OCI-LY7 (cell line): ENCODE results near the gene CD79A. TPM values are rescaled to one million over a fixed set of nuclear protein-coding genes. Genes with fewer than 3 reads are reported as not detected.

ENCODE experiments used
- BruUV-seq: library from RNA; stranded (reverse); fragments of 400-500 nt; replicated peaks from 2 replicates; lab custom pipeline; 2021; lab: Mats Ljungman, UMichigan
- CTCF ChIA-PET: fragments of 300-600 bp; sonication (Branson Sonifier 250); formaldehyde crosslinking; loops from one replicate; lab custom pipeline; 2022; ENCODE audit warnings: antibody characterized with exemption; ENCODE audit not compliant: unreplicated experiment; lab: Charles Lee
- POLR2A ChIA-PET: fragments of 300-600 bp; sonication (Branson Sonifier 250); formaldehyde crosslinking; loops from one replicate; lab custom pipeline; 2022; ENCODE audit warnings: antibody characterized with exemption; lab: Charles Lee
- DNase-seq: peaks from one replicate; pipeline ENCODE4 v3.0.0-alpha.2; 2015; ENCODE audit warnings: low spot score
- H2AFZ ChIP-seq: fragments of 200-600 bp; sonication (generic), shearing (Covaris generic); 2 replicates; pipeline ENCODE4 v1.6.1; 2014; ENCODE audit warnings: mild to moderate bottlenecking, antibody characterized with exemption, low read length, moderate library complexity
- H3K27ac ChIP-seq: fragments of 200-600 bp; sonication (generic); 2 replicates; pipeline ENCODE4 v1.5.1; 2014; ENCODE audit warnings: mixed run types, low read depth, mild to moderate bottlenecking, moderate library complexity, low read length, inconsistent platforms; ENCODE audit not compliant: poor library complexity, severe bottlenecking
- H3K36me3 ChIP-seq: fragments of 200-600 bp; sonication (generic); 2 replicates; pipeline ENCODE4 v1.6.1; 2014; ENCODE audit warnings: mild to moderate bottlenecking, antibody characterized with exemption, low read length, moderate library complexity, mixed read lengths; ENCODE audit not compliant: insufficient read depth
- H3K4me1 ChIP-seq: fragments of 200-600 bp; sonication (generic); 2 replicates; pipeline ENCODE4 v1.5.1; 2014; ENCODE audit warnings: mild to moderate bottlenecking, low read length; ENCODE audit not compliant: insufficient read depth, poor library complexity, severe bottlenecking
- H3K4me2 ChIP-seq: fragments of 200-600 bp; sonication (generic); 2 replicates; pipeline ENCODE4 v1.6.1; 2014; ENCODE audit warnings: mild to moderate bottlenecking, low read length
- H3K4me3 ChIP-seq: fragments of 200-600 bp; sonication (generic); 2 replicates; pipeline ENCODE4 v1.5.1; 2014; ENCODE audit warnings: mild to moderate bottlenecking, low read depth, low read length; ENCODE audit not compliant: poor library complexity, severe bottlenecking
- H3K79me2 ChIP-seq: fragments of 200-600 bp; sonication (generic); 2 replicates; pipeline ENCODE4 v1.6.1; 2016; ENCODE audit warnings: low read depth, mild to moderate bottlenecking, low read length, moderate library complexity, mixed read lengths; ENCODE audit not compliant: insufficient read depth
- H3K9me2 ChIP-seq: fragments of 200-600 bp; sonication (generic); 2 replicates; pipeline ENCODE4 v1.6.1; 2016; ENCODE audit warnings: mild to moderate bottlenecking, low read length, mixed read lengths; ENCODE audit not compliant: insufficient read depth
- H3K9me3 ChIP-seq: fragments of 200-600 bp; sonication (generic); 2 replicates; pipeline ENCODE4 v1.6.1; 2014; ENCODE audit warnings: mild to moderate bottlenecking, mixed run types, low read length, mixed read lengths
- H4K20me1 ChIP-seq: fragments of 200-600 bp; sonication (generic); 2 replicates; pipeline ENCODE4 v1.6.1; 2014; ENCODE audit warnings: mild to moderate bottlenecking, antibody characterized with exemption, low read length, moderate library complexity, mixed read lengths; ENCODE audit not compliant: insufficient read depth
- EZH2phosphoT487 ChIP-seq: fragments of 200-600 bp; sonication (generic); IDR thresholded peaks from 2 replicates; pipeline ENCODE4 v1.6.1; 2018; ENCODE audit warnings: low read depth, borderline replicate concordance, mild to moderate bottlenecking, mixed run types, antibody characterized with exemption, low read length, moderate library complexity, mixed read lengths
- intact Hi-C: fragments of 100-400 bp; cut with micrococcal nuclease; formaldehyde crosslinking; loops from one replicate; pipeline ENCODE4 v1.10.0; 2022; ENCODE audit not compliant: unreplicated experiment
- total RNA-seq, 2 experiments: library from RNA; depleted of rRNA in 1 of 2; stranded (reverse); fragments of >200 nt in 1 of 2; shearing (Covaris generic) in 1 of 2; gene quantifications; 2 replicates each; pipeline ENCODE4 v1.2.3, GENCODE V29; 2014 to 2022
- TF ChIP-seq, protein P1 (sequence below): fragments of 200-600 bp; sonication (generic); conservative IDR thresholded peaks from 2 replicates; pipeline ENCODE4 v1.5.1; 2014; ENCODE audit warnings: mild to moderate bottlenecking, antibody characterized with exemption, low read length, moderate library complexity, mixed read lengths

Gene CD79A
- total RNA-seq, 2 experiments from 2014 or later: 1,094 to 1,195 TPM

DNA sequence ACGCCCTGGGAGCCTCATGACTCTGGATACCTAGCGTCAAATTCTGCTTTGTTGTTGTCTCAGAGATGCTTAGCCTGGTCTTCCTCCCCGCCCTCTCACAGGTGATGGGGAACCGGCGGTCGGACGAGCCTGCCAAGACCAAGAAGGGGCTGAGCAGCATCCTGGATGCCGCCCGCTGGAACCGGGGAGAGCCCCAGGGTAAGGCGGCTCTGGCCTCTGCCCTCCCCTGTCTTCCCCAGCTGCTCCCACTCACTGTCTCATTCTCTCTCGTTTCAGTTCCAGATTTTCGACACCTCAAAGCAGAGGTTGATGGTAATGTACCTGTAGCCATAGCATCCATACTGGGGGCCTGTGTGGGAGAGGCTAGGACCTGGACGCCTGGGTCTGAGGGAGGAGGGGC lies 17.3 kb downstream of the CD79A start:
- no peaks in the 10 kb centered on the region for H3K79me2 ChIP-seq
- H2AFZ ChIP-seq: no peak overlapping the region
- peak overlapping the region; percentile 6 for H3K27ac ChIP-seq
- ChIA-PET CTCF (no interaction called here), POLR2A (interaction anchor here (0.5 kb wide), 1 partner anchor 1709 kb away, joined by 3 read pairs; no protein-coding TSS in a partner anchor)
- H3K9me3 ChIP-seq: no peaks in the 10 kb centered on the region
- H3K36me3 ChIP-seq: peaks cover 88% of the 10 kb centered on the region
- no peak overlapping the region for H3K4me2 ChIP-seq
- no TSS peak for BruUV-seq
- no peak for DNase-seq
- H3K9me2 ChIP-seq: no peaks in the 10 kb centered on the region
- H3K4me3 ChIP-seq: no peak overlapping the region
- intact Hi-C loops: no loop called here
- no peaks in the 10 kb centered on the region for H4K20me1 ChIP-seq
- peaks cover 26% of the 10 kb centered on the region for H3K4me1 ChIP-seq
- TF ChIP-seq EZH2phosphoT487: no peak
- TF ChIP-seq, protein P1, sequence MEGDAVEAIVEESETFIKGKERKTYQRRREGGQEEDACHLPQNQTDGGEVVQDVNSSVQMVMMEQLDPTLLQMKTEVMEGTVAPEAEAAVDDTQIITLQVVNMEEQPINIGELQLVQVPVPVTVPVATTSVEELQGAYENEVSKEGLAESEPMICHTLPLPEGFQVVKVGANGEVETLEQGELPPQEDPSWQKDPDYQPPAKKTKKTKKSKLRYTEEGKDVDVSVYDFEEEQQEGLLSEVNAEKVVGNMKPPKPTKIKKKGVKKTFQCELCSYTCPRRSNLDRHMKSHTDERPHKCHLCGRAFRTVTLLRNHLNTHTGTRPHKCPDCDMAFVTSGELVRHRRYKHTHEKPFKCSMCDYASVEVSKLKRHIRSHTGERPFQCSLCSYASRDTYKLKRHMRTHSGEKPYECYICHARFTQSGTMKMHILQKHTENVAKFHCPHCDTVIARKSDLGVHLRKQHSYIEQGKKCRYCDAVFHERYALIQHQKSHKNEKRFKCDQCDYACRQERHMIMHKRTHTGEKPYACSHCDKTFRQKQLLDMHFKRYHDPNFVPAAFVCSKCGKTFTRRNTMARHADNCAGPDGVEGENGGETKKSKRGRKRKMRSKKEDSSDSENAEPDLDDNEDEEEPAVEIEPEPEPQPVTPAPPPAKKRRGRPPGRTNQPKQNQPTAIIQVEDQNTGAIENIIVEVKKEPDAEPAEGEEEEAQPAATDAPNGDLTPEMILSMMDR: no peak

DNA sequence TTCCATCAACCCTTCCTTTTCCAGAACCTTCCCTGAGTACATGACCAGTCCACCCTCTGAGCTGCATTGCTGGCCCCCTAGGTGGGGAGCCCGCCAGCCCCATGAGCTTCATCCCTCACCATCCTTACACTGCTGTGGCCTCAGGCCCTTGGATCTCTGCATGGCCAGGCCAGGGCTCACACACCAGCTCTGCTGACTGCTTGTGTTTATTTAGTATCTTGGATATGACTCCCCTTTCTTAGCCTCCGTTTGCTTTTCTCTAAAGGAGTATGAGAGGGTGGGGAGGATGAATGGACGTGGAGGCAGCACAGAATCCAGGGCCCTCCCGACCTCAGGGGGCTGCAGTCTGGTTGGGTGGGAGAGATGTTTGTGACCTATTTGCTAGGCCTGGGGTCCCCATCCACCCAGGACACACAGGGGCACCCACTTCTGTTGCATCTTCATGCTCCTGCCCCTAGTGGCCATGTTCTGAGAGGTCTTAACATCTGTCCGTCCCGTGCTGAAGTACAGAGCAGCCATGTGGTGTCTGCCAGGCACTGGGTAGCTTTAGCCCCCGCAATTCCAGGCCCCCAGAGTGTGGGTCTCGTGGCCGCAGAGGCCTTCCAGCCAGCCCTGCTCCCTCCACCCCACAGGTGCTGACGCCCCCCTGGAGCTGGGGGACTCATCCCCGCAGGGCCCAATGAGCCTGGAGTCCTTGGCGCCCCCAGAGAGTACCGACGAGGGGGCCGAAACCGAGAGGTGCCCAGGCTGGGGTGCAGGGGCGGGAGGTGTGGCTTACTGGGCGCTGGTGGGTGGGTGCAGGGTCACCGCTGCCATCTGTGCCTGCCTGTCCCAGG lies 18.9 kb downstream of the CD79A start:
- peaks cover 85% of the 10 kb centered on the region for H3K36me3 ChIP-seq

More for the DNA sequence above, 18.9 kb downstream of the CD79A start:
- DNase-seq: peak; percentile 67
- intact Hi-C loops: no loop called here
- H3K4me2 ChIP-seq: peak overlapping the region; percentile 15; the same call in 1 of the 2 replicates
- POLR2A ChIA-PET: no interaction called here
- no TSS peak for BruUV-seq
- no peaks in the 10 kb centered on the region for H4K20me1 ChIP-seq
- peaks cover 22% of the 10 kb centered on the region for H3K4me1 ChIP-seq
- no peak overlapping the region for H3K4me3 ChIP-seq
- H3K9me2 ChIP-seq: no peaks in the 10 kb centered on the region
- no peaks in the 10 kb centered on the region for H3K79me2 ChIP-seq
- H2AFZ ChIP-seq: no peak overlapping the region
- no peak for TF ChIP-seq EZH2phosphoT487
- TF ChIP-seq, protein P1: peak; percentile 79
- CTCF ChIA-PET: no interaction called here
- no peaks in the 10 kb centered on the region for H3K9me3 ChIP-seq
- peak overlapping the region; percentile 36 for H3K27ac ChIP-seq
